Measurements from ENCODE around the gene HMOX2.

GRCh38 chr16:4507588-4508345 lies 31.6 kb downstream of the HMOX2 start:
- TF ChIP-seq CREB1 (CRISPR knock-in tag; IDR thresholded peaks at IDR 0.05) = no peak
- TF ChIP-seq CTCF (IDR thresholded peaks at IDR 0.05) = no peak
- TF ChIP-seq NFE2L1 (CRISPR knock-in tag; IDR thresholded peaks at IDR 0.05) = no peak
- TF ChIP-seq ZNF232 (CRISPR knock-in tag; IDR thresholded peaks at IDR 0.05) = no peak
- no peak for TF ChIP-seq PREB (CRISPR knock-in tag; IDR thresholded peaks at IDR 0.05; ENCODE audit: borderline replicate concordance)
- TF ChIP-seq USF2 (CRISPR knock-in tag; IDR thresholded peaks at IDR 0.05) = no peak
- TF ChIP-seq TEAD1 (CRISPR knock-in tag; IDR thresholded peaks at IDR 0.05) = no peak
- no peak for TF ChIP-seq MAX (CRISPR knock-in tag; IDR thresholded peaks at IDR 0.05)
- TF ChIP-seq USF1 (CRISPR knock-in tag; IDR thresholded peaks at IDR 0.05) = no peak
- no peak for TF ChIP-seq ZNF263 (CRISPR knock-in tag; IDR thresholded peaks at IDR 0.05; ENCODE audit: low read depth)
- no peak for TF ChIP-seq ATF2 (CRISPR knock-in tag; IDR thresholded peaks at IDR 0.05; ENCODE audit: borderline replicate concordance, low read depth)
- TF ChIP-seq JUN (CRISPR knock-in tag; IDR thresholded peaks at IDR 0.05) = no peak

All from WTC11 (cell line).